HFFc6 (cell line): Measurements from ENCODE around the gene ACOXL. TPM values are rescaled to one million over a fixed set of nuclear protein-coding genes. Genes with fewer than 3 reads are reported as not detected.

Experiments
- DNase-seq: peaks from one replicate; pipeline ENCODE4 v3.0.0-alpha.2; 2018
- H3K27ac Mint-ChIP-seq: 2 replicates; pipeline ENCODE4 v1.8.0; 2020; ENCODE audit warnings: mild to moderate bottlenecking, mixed read lengths
- H3K27me3 Mint-ChIP-seq: 2 replicates; pipeline ENCODE4 v1.8.0; 2021; ENCODE audit warnings: mild to moderate bottlenecking, moderate library complexity, mixed read lengths; ENCODE audit not compliant: insufficient read depth
- H3K36me3 Mint-ChIP-seq: 2 replicates; pipeline ENCODE4 v1.8.0; 2021; ENCODE audit warnings: low read depth, mixed read lengths
- H3K4me1 Mint-ChIP-seq: 2 replicates; pipeline ENCODE4 v1.8.0; 2020; ENCODE audit warnings: low read depth, mixed read lengths
- H3K4me3 Mint-ChIP-seq: 2 replicates; pipeline ENCODE4 v1.8.0; 2020; ENCODE audit warnings: mild to moderate bottlenecking, moderate library complexity, mixed read lengths
- H3K9me3 Mint-ChIP-seq: 2 replicates; pipeline ENCODE4 v1.8.0; 2020; ENCODE audit warnings: mild to moderate bottlenecking, mixed read lengths
- total RNA-seq, 6 experiments: library from RNA; stranded (reverse); fragmentation: NEBNext Ultra II Directional; extraction: Animal tissue kit (Norgen Biotek cat#: 25700); gene quantifications; 2 replicates in 1 of 6; 3 replicates in 5 of 6; pipeline ENCODE4 v1.2.3, GENCODE V29; 2021
- TF ChIP-seq, protein P1 (sequence below): fragments of 200-600 bp; sonication (generic); IDR thresholded peaks from 2 replicates; pipeline ENCODE4 v1.5.0; 2021; ENCODE audit warnings: antibody characterized with exemption, mild to moderate bottlenecking

The ACOXL gene
- total RNA-seq, 6 experiments from 2014 or later = not detected

DNA sequence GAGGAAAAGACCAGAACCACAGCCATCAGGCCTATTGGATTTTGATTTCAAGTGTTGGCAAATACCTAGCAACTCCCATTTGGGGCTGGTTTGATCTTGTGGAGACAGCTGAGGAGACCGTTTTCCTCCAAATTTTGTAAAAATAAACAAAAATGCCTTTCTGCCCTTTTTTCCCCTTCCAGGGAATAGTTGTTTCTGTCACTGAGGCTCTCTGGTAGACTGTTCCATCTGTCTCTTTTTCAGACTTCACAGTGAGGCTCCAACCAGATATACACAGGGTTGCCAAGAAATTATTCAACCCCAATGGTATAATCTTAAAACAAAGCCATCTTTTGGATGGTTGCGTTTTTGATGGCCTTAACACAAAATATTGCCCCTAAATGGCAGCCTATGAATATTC, 115.7 kb downstream of the ACOXL start:
- no peak overlapping the region for H3K4me3 Mint-ChIP-seq

DNA sequence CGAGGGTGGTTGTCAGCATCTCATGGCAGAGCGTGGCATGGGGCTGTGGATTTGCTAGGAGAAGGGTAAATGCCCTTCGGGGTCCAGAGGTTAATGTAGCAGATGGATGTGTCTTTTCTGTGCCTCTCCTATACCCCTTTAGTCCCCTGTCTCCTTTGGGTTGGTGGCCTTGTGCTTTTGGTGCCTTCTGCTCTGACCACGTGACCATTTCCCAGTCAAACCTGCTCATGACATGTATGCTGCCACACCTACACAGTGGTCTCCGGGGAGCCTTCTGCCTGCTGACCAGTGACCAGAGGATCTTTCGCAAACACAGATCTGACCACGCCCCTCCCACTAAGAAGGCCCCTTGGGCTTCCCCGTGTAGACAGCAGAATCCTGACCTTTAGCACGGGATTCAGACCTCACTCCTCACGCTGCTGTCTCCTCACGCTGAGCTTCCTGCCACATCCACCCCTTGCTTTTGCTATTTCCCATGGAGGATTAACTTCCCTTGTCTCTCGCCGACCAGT, 116.2 kb downstream of the ACOXL start:
- Mint-ChIP-seq H3K4me1 (peaks cover 6% of the 10 kb centered on the region; the same call in 1 of the 2 replicates), H3K9me3 (no peaks in the 10 kb centered on the region), H3K36me3 (no peaks in the 10 kb centered on the region), H3K4me3 (no peak overlapping the region), H3K27me3 (peaks cover 43% of the 10 kb centered on the region), H3K27ac (no peak overlapping the region)
- TF ChIP-seq, protein P1, sequence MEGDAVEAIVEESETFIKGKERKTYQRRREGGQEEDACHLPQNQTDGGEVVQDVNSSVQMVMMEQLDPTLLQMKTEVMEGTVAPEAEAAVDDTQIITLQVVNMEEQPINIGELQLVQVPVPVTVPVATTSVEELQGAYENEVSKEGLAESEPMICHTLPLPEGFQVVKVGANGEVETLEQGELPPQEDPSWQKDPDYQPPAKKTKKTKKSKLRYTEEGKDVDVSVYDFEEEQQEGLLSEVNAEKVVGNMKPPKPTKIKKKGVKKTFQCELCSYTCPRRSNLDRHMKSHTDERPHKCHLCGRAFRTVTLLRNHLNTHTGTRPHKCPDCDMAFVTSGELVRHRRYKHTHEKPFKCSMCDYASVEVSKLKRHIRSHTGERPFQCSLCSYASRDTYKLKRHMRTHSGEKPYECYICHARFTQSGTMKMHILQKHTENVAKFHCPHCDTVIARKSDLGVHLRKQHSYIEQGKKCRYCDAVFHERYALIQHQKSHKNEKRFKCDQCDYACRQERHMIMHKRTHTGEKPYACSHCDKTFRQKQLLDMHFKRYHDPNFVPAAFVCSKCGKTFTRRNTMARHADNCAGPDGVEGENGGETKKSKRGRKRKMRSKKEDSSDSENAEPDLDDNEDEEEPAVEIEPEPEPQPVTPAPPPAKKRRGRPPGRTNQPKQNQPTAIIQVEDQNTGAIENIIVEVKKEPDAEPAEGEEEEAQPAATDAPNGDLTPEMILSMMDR = no peak
- DNase-seq = no peak

More for the DNA sequence above, 115.7 kb downstream of the ACOXL start:
- H3K27ac Mint-ChIP-seq = no peak overlapping the region
- DNase-seq = no peak
- H3K36me3 Mint-ChIP-seq = no peaks in the 10 kb centered on the region
- peaks cover 6% of the 10 kb centered on the region; the same call in 1 of the 2 replicates for H3K4me1 Mint-ChIP-seq
- H3K27me3 Mint-ChIP-seq = peaks cover 48% of the 10 kb centered on the region
- no peaks in the 10 kb centered on the region for H3K9me3 Mint-ChIP-seq
- TF ChIP-seq, protein P1 = no peak

DNA sequence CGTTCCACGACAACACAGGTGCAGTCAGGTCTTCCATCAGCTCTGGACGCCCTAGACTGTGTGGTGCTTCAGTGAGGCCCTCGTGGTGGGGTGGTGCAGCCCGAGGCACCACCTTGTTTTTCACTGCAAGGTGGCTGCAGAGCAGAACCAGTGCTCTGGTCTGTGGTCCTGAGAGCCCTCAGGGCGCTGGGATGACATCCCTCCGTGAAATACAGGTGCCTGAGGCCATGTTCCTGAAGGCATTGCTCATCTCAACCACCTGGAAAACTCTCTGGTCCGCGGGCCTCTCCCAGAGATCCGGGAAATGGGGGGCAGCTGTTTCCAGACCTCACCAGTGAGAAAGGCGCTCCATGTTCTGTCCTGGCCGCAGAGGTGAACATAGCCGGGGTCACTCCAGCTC, 119.2 kb downstream of the ACOXL start:
- DNase-seq = no peak
- TF ChIP-seq, protein P1 = no peak
- peaks cover 6% of the 10 kb centered on the region; the same call in 1 of the 2 replicates for H3K4me1 Mint-ChIP-seq
- no peaks in the 10 kb centered on the region for H3K9me3 Mint-ChIP-seq
- H3K36me3 Mint-ChIP-seq = no peaks in the 10 kb centered on the region
- H3K4me3 Mint-ChIP-seq = no peak overlapping the region
- H3K27ac Mint-ChIP-seq = no peak overlapping the region
- H3K27me3 Mint-ChIP-seq = peaks cover 42% of the 10 kb centered on the region

DNA sequence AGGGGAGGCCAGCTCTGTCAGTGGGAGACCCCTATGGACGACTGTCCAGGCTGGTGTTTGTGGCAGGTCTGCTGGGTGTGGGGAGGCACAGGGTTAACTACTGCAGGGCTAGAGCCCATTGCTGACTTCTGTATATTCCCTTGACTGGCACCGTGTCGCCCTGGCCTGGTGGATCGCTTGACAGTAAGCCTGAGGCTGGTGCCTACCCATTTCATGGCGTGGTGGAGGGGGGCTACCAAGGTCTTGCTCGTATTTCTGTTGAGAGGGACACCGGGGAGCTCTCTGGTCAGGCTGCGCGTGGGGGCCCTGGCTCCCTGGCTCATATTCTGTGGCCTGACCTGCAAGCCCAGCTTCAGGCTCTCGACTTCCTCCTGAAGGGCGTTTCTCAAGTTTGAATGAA, 119.7 kb downstream of the ACOXL start:
- no peak for DNase-seq
- Mint-ChIP-seq H3K27ac (no peak overlapping the region), H3K4me3 (no peak overlapping the region), H3K27me3 (peaks cover 42% of the 10 kb centered on the region), H3K4me1 (peaks cover 6% of the 10 kb centered on the region; the same call in 1 of the 2 replicates), H3K36me3 (no peaks in the 10 kb centered on the region), H3K9me3 (no peaks in the 10 kb centered on the region)
- TF ChIP-seq, protein P1 = no peak

DNA sequence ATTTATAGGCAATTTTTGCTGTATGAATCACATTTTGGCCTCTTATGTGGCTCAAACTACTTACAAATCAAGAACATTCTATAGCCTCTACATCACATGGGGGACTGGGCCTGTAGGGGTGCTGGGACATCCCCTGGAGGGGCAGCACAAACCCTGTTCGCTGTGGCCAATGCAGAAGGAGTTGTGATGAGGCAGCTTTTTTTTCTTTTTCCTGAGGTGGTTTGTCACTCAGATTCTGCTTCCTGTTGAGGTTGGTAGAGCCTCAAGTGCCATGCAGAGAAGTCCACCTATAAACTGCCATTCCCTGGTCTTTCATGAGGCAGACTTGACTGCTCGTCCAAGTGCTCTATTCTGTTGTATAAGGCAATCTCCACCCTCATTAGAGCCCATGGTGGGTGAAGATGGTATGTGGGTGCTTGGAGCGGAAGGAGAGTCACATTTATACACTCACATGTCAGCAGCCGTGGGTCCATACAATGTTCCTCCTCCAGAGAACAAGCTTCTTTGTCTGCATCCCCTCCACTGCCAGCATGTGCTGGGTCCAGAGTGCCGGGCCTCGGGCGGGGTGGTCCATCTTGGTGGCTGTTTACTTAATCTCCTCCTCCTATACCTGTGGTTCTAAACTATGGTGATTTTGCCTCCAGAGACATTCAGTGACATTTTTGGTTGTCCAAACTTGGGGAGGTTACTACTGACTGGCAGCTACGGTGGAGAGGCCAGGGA, 120.3 kb downstream of the ACOXL start:
- DNase-seq = peak; percentile 5
- Mint-ChIP-seq H3K27me3 (peaks cover 45% of the 10 kb centered on the region), H3K27ac (no peak overlapping the region)

More for the DNA sequence above, 120.3 kb downstream of the ACOXL start:
- Mint-ChIP-seq H3K9me3 (no peaks in the 10 kb centered on the region), H3K4me3 (no peak overlapping the region), H3K36me3 (no peaks in the 10 kb centered on the region), H3K4me1 (peaks cover 6% of the 10 kb centered on the region; the same call in 1 of the 2 replicates)
- TF ChIP-seq, protein P1 = no peak
